Effector CD8-positive, alpha-beta T cell (primary cell): ENCODE data around the gene FYCO1.
"Not testable (repeated sequence)": the region's sequence is repeated elsewhere in the genome, so short reads cannot be mapped to it uniquely, and the experiment has no call there.

ENCODE experiments used
- DNase-seq: peaks from one replicate; lab custom pipeline; 2025; lab: John Stamatoyannopoulos, UW

Gene FYCO1

GRCh38 chr3:46010519-46011113 lies 15.0 kb upstream of the FYCO1 start:
- no peak for DNase-seq

DNA sequence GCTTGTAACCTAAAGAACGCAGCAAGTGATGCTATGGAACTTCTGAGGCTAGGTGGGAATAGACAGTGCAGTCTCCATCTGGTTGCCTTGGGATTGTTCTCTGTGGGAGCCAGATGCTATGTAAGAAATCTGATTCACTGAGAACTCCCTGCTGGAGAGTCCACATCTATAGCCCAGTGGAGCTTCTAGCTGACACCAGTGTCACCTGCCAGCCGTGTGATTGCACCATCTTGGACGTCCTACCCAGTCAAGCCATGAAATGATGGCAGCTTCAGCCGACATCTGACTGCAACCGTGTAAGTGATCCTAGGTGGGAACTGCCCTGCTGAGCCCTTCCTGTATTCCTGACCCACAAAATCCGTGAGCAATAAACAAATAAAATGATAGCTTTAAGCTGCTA lies 12.4 kb upstream of the FYCO1 start:
- no peak for DNase-seq

GRCh38 chr3:46007280-46007679 lies 11.7 kb upstream of the FYCO1 start:
- no peak for DNase-seq

DNA sequence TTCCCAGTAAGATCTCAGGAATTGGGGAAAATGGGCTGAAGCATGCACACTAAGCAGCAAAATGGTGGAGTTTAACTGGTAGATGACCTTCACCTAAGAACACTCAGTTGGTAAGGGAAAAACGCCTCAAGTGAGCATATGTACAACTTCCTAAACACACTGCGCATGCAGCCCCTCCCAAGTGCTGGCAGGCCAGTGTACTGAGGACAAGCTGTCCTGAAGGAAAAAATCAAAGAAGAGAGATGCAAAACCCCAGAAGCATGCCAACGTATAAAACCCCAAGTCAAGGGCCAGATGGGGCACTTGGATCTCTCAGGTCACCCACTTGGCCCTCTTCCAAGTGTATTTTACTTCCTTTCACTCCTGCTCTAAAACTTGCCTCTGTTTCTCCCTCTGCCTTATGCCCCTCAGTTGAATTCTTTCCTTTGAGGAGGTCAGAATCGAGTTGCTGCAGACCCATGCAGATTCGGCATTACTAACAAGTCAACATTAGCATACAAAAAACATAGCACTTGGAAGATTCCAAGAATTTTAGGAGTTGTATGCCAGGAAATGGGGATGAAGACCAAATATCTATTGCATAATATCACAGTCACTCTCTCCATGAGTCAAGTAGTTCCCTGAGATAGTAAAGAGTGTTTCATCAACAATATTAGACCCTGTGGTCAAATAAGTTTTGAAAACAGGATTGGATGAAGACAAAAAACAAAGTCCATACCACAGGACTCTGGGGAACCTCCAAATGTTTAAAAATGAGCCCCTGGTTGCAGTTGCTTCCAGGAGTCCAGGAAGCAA lies 10.8 kb upstream of the FYCO1 start:
- no peak for DNase-seq

DNA sequence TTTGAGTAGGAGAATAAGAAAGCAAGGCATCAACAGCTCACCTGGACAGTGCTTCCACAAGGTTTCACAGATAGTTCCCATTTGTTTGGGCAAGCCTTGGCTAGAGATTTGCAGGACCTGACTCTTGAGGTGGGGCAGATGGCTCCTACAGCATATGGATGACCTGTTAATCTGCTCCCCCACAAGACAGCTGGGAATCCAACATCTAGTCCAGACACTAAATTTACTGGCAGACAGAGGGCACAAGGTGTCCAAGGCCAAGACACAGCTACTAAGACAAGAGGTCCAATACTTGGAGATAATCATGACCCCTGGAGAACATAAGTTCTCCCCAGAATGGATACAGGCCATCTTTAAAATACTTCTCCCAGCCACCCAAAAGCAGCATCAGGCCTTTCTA lies 8.1 kb upstream of the FYCO1 start:
- DNase-seq, result not testable (repeated sequence)

DNA sequence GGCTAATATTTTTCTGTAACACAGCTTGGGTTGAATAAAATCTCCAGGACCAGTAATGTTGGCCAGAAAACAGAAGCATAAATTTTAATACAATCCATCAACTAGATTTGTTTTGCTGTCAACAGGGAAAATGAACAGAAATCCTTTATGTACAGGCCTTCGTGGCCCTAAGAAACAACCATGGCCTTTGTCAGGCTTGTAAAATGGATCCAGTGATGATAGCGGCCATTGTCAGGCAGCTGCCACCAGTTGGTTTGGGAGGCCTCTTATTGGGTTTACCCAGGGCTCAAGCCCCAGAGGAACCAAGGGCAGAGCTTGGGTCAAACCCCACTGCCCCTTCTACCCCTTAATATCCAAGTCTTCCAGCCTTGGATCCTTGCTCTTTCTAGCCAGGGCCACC lies 5.6 kb upstream of the FYCO1 start:
- DNase-seq, result no peak

GRCh38 chr3:45997942-45998341 lies 2.3 kb upstream of the FYCO1 start:
- DNase-seq, result no peak

GRCh38 chr3:45997499-45997898 lies 1.9 kb upstream of the FYCO1 start:
- DNase-seq, result not testable (repeated sequence)

- DNase-seq, result peak; percentile 12
Observed at GRCh38 chr3:45994419-45995235, 997 bp downstream of the FYCO1 start.

DNA sequence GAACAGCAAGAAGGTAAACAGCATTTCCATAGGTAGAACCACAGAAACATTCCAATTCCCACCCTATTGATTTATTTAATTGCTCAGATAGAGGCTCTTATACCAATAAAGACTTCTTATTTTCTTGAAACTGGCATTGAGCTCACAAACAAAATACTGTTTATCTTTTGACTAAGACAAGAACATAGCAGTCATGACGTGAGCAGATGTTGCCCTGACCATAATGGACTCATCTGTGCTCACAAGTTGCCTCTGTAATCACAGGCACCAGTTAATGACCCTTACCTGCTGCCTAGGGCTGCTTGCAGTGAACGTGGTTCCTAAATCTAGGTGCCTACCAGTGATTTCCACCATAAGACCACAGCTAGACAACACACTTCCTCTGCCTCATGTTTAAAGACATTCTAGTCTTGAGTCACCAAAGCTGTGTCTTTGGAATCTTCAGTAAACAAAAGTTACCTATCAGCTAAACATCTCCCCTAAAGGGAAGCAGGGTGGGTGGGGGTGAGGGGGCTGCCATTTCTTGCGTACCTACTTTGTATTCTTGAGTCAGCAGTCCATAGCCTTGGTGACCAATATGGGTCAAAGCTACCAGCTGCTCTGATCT lies 2.1 kb downstream of the FYCO1 start:
- DNase-seq, result no peak

DNA sequence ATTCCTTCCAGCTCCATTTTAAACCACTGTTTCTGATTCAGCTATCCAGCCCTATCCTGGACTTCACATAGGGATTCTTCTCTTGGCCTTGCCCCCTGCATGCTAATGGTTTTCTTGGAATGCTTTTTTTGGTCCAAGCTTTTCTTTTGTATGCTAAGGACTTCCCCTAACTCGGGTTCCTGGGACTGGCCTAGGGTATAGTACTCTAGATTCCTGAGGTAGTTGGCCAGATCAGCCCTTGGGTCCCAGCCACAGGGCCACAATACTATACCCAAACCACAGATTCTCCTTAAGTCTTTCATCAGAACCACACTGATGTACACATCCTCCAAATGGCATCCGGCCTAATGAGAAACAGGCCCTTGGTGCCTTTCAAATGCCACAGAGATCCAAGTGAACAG lies 2.8 kb downstream of the FYCO1 start:
- no peak for DNase-seq

- DNase-seq, result no peak
Observed at GRCh38 chr3:45992133-45992729, 3.4 kb downstream of the FYCO1 start.

DNA sequence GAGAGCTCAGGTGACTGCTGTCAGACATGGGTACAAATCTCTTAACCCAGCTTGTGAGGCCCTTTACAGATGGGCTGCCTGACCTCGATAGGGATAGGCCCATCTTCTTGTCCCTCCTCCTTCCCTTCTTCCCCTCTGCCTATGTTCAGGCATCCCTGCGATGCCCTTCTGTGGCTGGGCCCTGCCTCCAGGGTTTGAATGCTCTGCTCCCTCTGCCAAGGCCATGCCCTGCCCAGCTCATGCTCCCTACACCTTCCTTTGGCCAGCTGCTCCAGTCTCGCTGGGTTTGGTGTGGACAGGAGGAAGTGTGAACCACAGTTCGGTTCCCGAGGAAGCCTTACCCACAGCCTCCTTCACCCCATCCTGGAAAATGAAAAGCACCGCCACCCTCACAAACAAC lies 4.3 kb downstream of the FYCO1 start:
- no peak for DNase-seq

- DNase-seq, result no peak
Observed at GRCh38 chr3:45990181-45990580, 5.4 kb downstream of the FYCO1 start.

DNA sequence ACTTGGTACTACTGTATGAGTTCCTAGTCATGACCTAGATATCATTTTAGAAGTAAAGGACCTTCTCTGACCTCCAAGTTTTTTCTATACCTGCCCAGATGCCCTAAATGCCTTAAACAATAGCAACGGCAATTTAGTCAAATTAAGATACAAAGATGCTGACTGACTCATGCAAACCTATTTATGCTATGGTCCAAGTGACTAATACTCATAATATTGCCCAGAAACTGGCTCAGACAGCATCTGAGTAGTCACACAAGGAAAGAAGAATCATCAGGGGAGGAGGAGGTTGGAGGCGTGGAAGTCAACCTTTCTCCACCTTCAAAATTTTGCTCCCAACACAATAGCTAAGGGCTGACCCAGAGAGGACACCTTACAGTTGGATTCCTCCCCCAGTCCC lies 6.8 kb downstream of the FYCO1 start:
- no peak for DNase-seq

DNA sequence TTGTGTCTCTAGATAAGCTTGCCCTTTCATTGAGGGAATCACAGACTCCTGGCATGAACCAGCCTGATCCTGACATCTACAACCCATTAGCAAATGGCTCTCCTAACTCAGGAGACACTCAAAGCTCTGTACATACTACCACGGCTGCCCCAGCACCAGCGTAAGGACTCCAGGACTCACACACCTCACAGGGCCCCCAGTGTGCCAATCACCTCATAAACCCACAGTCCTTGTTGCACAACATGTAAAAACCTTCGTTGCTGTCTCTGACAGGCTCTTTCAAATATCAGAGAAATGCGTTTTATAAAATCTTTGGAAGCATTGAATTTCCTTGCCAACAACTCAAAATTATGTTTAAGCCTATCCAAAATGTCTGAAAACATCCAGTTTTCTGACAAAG lies 7.3 kb downstream of the FYCO1 start:
- no peak for DNase-seq

- no peak for DNase-seq
Observed at GRCh38 chr3:45987368-45988291, 8.0 kb downstream of the FYCO1 start.

- no peak for DNase-seq
Observed at GRCh38 chr3:45986303-45986982, 9.2 kb downstream of the FYCO1 start.

DNA sequence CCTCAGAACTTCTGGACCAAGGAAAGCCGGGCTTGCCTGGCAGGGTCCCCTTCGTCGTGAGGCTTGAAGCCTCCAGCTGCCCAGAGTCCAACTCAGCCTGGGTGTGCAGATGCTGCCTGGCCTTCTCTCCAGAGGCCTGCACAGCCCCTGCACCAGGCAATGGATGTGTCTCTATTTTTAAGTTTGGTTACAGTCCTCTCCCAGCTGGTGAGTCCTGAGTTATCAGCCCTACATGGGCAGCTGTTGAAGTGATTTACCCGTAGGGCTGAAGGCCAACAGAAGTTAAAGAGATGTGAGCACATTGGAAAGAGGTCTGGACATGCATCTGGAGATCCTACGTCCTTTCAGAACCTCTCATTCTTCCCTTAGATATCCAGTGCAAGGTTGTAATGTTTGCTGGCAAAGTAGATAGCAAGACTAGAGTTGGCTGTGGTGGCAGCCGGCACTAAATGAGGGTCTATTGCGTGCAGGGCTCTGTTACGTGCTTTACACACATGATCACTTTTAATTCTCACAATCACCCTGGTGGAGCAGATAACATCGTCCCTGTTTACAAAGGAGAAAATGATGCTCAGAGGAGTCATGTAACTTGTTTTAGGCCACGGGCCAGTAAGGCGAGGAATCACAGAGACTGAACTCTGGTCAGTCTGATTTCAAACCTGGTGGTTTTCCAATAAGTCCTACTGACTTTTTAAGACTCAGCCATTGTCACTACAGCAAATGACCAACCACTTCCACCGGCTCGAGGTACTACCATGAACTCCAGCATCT lies 9.9 kb downstream of the FYCO1 start:
- DNase-seq, result no peak
